Progenitor cell of endocrine pancreas (in vitro differentiated cells): ENCODE data around the gene DRC3. TPM values are rescaled to one million over a fixed set of nuclear protein-coding genes. Genes with fewer than 3 reads are reported as not detected.

Experiments
- DNase-seq: peaks from one replicate; pipeline ENCODE4 v3.0.0; 2021; ENCODE audit warnings: low spot score; ENCODE audit not compliant: unreplicated experiment
- H3K27ac Mint-ChIP-seq: 2 replicates; pipeline ENCODE4 v1.8.0; 2021; ENCODE audit warnings: mild to moderate bottlenecking, moderate library complexity, mixed read lengths
- H3K27me3 Mint-ChIP-seq: 2 replicates; pipeline ENCODE4 v1.8.0; 2021; ENCODE audit warnings: mixed read lengths
- H3K36me3 Mint-ChIP-seq: 2 replicates; pipeline ENCODE4 v1.8.0; 2022; ENCODE audit warnings: mixed read lengths; ENCODE audit not compliant: insufficient read depth
- H3K4me1 Mint-ChIP-seq: 2 replicates; pipeline ENCODE4 v1.8.0; 2021; ENCODE audit warnings: low read depth, mixed read lengths
- H3K4me3 Mint-ChIP-seq: 2 replicates; pipeline ENCODE4 v1.8.0; 2021; ENCODE audit warnings: low read depth, mild to moderate bottlenecking, moderate library complexity, mixed read lengths
- H3K9me3 Mint-ChIP-seq: 2 replicates; pipeline ENCODE4 v1.8.0; 2021; ENCODE audit warnings: low read depth, mixed read lengths
- CTCF ChIP-seq: fragments of 200-600 bp; sonication (generic); IDR thresholded peaks from one replicate; pipeline ENCODE4 v1.5.0; 2021; ENCODE audit warnings: antibody characterized with exemption, mild to moderate bottlenecking; ENCODE audit not compliant: unreplicated experiment
- total RNA-seq: library from RNA; stranded (reverse); gene quantifications from 2 replicates; pipeline ENCODE4 v1.2.1, GENCODE V29; 2021

Gene DRC3
- total RNA-seq, 1 donor from 2014 or later, result 15.4 TPM

- no peak for DNase-seq
- TF ChIP-seq CTCF, result no peak
- Mint-ChIP-seq H3K4me1 (peaks cover 21% of the 10 kb centered on the region), H3K4me3 (no peak overlapping the region), H3K27me3 (no peaks in the 10 kb centered on the region), H3K36me3 (no peaks in the 10 kb centered on the region), H3K9me3 (no peaks in the 10 kb centered on the region), H3K27ac (no peak overlapping the region)
Measured at GRCh38 chr17:17943281-17943984, 29.2 kb upstream of the DRC3 start.

GRCh38 chr17:17944242-17944641 is 28.4 kb upstream of the DRC3 start:
- no peaks in the 10 kb centered on the region for H3K27me3 Mint-ChIP-seq
- H3K4me3 Mint-ChIP-seq, result no peak overlapping the region
- no peak for DNase-seq
- TF ChIP-seq CTCF, result no peak
- peaks cover 21% of the 10 kb centered on the region for H3K4me1 Mint-ChIP-seq
- no peaks in the 10 kb centered on the region for H3K9me3 Mint-ChIP-seq
- no peaks in the 10 kb centered on the region for H3K36me3 Mint-ChIP-seq
- no peak overlapping the region for H3K27ac Mint-ChIP-seq

- H3K9me3 Mint-ChIP-seq, result no peaks in the 10 kb centered on the region
- no peak for DNase-seq
- H3K27me3 Mint-ChIP-seq, result no peaks in the 10 kb centered on the region
- no peak overlapping the region for H3K27ac Mint-ChIP-seq
- no peak overlapping the region for H3K4me3 Mint-ChIP-seq
- peaks cover 21% of the 10 kb centered on the region for H3K4me1 Mint-ChIP-seq
- no peak for TF ChIP-seq CTCF
- no peaks in the 10 kb centered on the region for H3K36me3 Mint-ChIP-seq
Measured at GRCh38 chr17:17944743-17945142, 27.9 kb upstream of the DRC3 start.

- Mint-ChIP-seq H3K4me1 (peaks cover 21% of the 10 kb centered on the region), H3K27ac (no peak overlapping the region), H3K36me3 (no peaks in the 10 kb centered on the region), H3K9me3 (no peaks in the 10 kb centered on the region), H3K4me3 (no peak overlapping the region), H3K27me3 (no peaks in the 10 kb centered on the region)
- no peak for DNase-seq
- no peak for TF ChIP-seq CTCF
Measured at GRCh38 chr17:17946093-17946492, 26.6 kb upstream of the DRC3 start.

- Mint-ChIP-seq H3K27me3 (no peaks in the 10 kb centered on the region), H3K36me3 (no peaks in the 10 kb centered on the region), H3K4me3 (no peak overlapping the region), H3K4me1 (peaks cover 21% of the 10 kb centered on the region), H3K27ac (no peak overlapping the region), H3K9me3 (no peaks in the 10 kb centered on the region)
- no peak for DNase-seq
- TF ChIP-seq CTCF, result no peak
Measured at GRCh38 chr17:17947309-17947708, 25.4 kb upstream of the DRC3 start.
